IPS-NIHi7 (cell line): ENCODE data around the gene DTNA.

Experiments used
- DNase-seq: peaks from one replicate; pipeline ENCODE4 v3.0.0; 2012; ENCODE audit warnings: mixed read lengths; ENCODE audit errors: extremely low spot score

The DTNA gene

GRCh38 chr18:34858188-34858587 is 148.1 kb downstream of the DTNA start:
- no peak for DNase-seq

- no peak for DNase-seq
Observed at GRCh38 chr18:34859496-34859895, 149.4 kb downstream of the DTNA start.

GRCh38 chr18:34862561-34862960 is 152.5 kb downstream of the DTNA start:
- no peak for DNase-seq

GRCh38 chr18:34863702-34864101 is 153.6 kb downstream of the DTNA start:
- DNase-seq: no peak

- DNase-seq: no peak
Observed at GRCh38 chr18:34864836-34865497, 154.9 kb downstream of the DTNA start.

GRCh38 chr18:34866310-34866709 is 156.2 kb downstream of the DTNA start:
- no peak for DNase-seq

- DNase-seq: peak; percentile 33
Observed at GRCh38 chr18:34866739-34867138, 156.6 kb downstream of the DTNA start.

- DNase-seq: peak; percentile 66
Observed at GRCh38 chr18:34867520-34867919, 157.4 kb downstream of the DTNA start.

- DNase-seq: no peak
Observed at GRCh38 chr18:34870555-34871310, 160.6 kb downstream of the DTNA start.

GRCh38 chr18:34871435-34871834 is 161.3 kb downstream of the DTNA start:
- DNase-seq: no peak

GRCh38 chr18:34872066-34872465 is 162.0 kb downstream of the DTNA start:
- DNase-seq: no peak

GRCh38 chr18:34873986-34874580 is 164.0 kb downstream of the DTNA start:
- no peak for DNase-seq

GRCh38 chr18:34875150-34875549 is 165.1 kb downstream of the DTNA start:
- no peak for DNase-seq

GRCh38 chr18:34880403-34880802 is 170.3 kb downstream of the DTNA start:
- DNase-seq: no peak

- DNase-seq: no peak
Observed at GRCh38 chr18:34880882-34881834, 171.1 kb downstream of the DTNA start.

- DNase-seq: no peak
Observed at GRCh38 chr18:34884436-34884835, 174.3 kb downstream of the DTNA start.

- DNase-seq: no peak
Observed at GRCh38 chr18:34886177-34886576, 176.1 kb downstream of the DTNA start.

- no peak for DNase-seq
Observed at GRCh38 chr18:34887881-34888580, 177.9 kb downstream of the DTNA start.

- no peak for DNase-seq
Observed at GRCh38 chr18:34890486-34891085, 180.5 kb downstream of the DTNA start.

- DNase-seq: no peak
Observed at GRCh38 chr18:34892379-34892778, 182.3 kb downstream of the DTNA start.

- no peak for DNase-seq
Observed at GRCh38 chr18:34893239-34893638, 183.1 kb downstream of the DTNA start.
